ENCODE results near the gene B4GALT5. TPM values are rescaled to one million over a fixed set of nuclear protein-coding genes. Genes with fewer than 3 reads are reported as not detected.
A peak's percentile ranks its signal among the peaks of the same experiment; 100 is the strongest.

B4GALT5 gene
- polyA plus RNA-seq, 1 experiment, result 26.7 TPM

DNA sequence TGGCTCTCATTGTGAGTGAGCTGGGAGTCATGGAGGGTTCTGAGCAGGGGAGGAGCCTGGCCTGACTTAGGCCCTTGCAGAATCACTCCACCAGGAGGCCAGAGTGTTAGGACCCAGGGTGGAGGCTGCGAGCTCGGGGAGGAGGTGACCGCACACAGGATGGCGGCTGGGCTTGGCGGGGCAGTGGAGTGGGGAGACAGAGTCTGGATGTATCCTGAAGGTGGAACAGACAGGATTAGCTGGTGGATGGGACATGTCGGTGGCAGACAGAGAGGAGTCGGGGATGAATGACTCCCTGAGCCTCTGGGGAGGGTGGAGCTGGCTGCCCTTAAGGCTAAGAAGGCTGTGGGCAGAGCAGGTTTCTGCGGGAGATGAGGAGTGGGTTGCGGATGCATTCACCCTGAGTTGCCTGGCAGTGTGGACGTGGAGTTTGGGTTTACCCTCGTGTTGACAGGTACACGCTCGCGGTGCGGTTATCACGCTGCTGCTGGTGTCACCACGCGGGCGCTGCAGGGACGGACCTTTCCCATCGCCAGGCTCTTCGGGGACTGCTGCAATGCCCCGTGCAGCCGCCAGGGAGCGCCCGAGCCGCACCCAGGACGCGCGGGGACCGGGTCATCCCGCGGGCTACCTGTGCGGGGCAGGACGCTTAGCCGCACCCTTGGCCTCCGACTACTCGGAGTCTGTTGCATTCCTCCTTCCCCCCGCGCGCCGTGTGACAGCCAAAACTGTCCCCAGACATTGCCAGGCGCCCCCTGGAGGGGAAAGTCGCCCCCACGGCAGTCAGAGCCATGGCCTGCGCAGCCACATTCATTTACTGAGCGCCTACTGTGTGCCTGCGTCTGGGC lies 102.8 kb downstream of the B4GALT5 start:
- H3K36me3 ChIP-seq (ENCODE audit: control insufficient read depth, insufficient read depth, low read length), result no peaks in the 10 kb centered on the region
- peak overlapping the region; percentile 6; the same call in 1 of the 2 replicates for H3K4me3 ChIP-seq (ENCODE audit: low read depth, low read length)
- H3K27me3 ChIP-seq (ENCODE audit: control insufficient read depth, insufficient read depth, low read length), result peaks cover 4% of the 10 kb centered on the region
- no peak for DNase-seq (ENCODE audit: low read depth)
- CTCF ChIA-PET, result interaction anchor here (0.6 to 13.8 kb wide), 51 partner anchors 9 to 320 kb away, joined by 3 to 485 read pairs (median 4); partner anchors contain the start of gene SLC9A8
- TF ChIP-seq, protein P1, sequence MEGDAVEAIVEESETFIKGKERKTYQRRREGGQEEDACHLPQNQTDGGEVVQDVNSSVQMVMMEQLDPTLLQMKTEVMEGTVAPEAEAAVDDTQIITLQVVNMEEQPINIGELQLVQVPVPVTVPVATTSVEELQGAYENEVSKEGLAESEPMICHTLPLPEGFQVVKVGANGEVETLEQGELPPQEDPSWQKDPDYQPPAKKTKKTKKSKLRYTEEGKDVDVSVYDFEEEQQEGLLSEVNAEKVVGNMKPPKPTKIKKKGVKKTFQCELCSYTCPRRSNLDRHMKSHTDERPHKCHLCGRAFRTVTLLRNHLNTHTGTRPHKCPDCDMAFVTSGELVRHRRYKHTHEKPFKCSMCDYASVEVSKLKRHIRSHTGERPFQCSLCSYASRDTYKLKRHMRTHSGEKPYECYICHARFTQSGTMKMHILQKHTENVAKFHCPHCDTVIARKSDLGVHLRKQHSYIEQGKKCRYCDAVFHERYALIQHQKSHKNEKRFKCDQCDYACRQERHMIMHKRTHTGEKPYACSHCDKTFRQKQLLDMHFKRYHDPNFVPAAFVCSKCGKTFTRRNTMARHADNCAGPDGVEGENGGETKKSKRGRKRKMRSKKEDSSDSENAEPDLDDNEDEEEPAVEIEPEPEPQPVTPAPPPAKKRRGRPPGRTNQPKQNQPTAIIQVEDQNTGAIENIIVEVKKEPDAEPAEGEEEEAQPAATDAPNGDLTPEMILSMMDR (IDR thresholded peaks at IDR 0.05; ENCODE audit: insufficient read depth, low read depth, low read length), result peak; percentile 99
- POLR2A ChIA-PET, result no interaction called here

DNA sequence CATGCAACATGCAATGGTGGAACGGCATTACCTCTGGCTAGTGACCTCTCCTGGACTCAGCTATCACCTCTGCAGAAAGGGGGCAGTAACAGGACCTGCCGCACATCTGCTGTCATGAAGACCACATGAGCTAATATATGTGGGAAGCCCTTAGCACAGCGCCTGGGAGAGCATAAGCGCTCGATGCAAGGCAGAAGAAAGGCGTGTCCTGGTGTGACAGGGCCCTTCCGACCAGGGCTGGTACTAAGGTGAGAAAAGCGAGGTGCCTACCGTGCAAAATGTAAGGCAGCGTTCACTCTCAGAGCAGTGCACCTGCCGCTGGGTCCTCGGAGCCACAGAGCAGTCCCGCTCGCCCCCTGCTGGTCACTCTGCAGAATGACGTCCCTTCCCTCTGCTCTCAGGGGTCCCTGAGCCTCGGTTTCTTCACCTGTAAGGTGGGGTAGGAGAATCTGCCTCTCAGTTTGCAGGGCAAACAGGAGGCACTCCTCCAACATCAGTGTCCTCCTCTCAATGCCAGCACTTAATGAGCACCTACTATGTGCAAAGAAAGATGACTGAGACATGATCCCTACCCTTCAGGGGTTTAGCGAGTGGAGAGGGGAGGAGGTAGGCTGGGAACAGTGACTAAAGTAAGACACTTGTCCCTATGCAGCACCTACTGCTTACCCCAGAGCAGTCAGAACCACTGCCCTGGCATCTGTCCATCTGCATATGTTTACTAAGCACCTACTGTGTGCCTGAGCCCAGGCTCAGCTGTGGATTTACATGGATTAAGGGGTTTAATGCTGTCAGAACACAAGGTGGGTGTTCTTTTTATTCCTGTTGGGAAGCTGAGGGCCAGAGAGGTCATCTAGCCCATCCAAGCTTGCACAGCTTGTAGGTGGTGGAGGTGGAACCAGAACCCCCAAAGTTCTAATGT lies 104.7 kb downstream of the B4GALT5 start:
- TF ChIP-seq, protein P1 (IDR thresholded peaks at IDR 0.05; ENCODE audit: insufficient read depth, low read depth, low read length), result peak; percentile 95
- CTCF ChIA-PET, result interaction anchor here (0.6 to 13.8 kb wide), 46 partner anchors 9 to 326 kb away, joined by 3 to 485 read pairs (median 4); no protein-coding TSS in a partner anchor
- POLR2A ChIA-PET, result interaction anchor here (1.1 kb wide), 1 partner anchor 67 kb away, joined by 3 read pairs; no protein-coding TSS in a partner anchor
- no peaks in the 10 kb centered on the region for H3K36me3 ChIP-seq (ENCODE audit: control insufficient read depth, insufficient read depth, low read length)
- no peak overlapping the region for H3K4me3 ChIP-seq (ENCODE audit: low read depth, low read length)
- peaks cover 4% of the 10 kb centered on the region for H3K27me3 ChIP-seq (ENCODE audit: control insufficient read depth, insufficient read depth, low read length)
- no peak for DNase-seq (ENCODE audit: low read depth)

DNA sequence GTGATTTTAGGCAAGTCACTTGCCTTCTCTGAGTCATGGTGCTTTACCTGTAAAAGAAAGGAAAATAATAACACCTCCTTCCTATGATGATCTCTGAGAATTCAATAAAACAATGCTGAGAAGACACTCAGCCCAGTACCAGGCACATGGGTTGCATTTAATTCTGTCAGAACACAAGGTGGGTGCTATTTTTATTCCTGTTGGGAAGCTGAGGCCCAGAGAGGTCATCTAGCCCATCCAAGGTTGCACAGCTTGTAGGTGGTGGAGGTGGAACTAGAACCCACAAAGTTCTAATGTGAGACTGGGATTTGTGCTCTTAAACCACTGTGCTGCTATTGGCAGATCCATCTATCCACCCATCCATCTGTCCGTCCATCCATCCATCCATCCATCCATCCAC lies 106.1 kb downstream of the B4GALT5 start:
- CTCF ChIA-PET, result interaction anchor here (0.9 to 13.8 kb wide), 16 partner anchors 12 to 287 kb away, joined by 3 to 485 read pairs (median 6); no protein-coding TSS in a partner anchor
- TF ChIP-seq, protein P1 (IDR thresholded peaks at IDR 0.05; ENCODE audit: insufficient read depth, low read depth, low read length), result no peak
- POLR2A ChIA-PET, result no interaction called here
- Histone ChIP-seq H3K4me3 (ENCODE audit: low read depth, low read length) (no peak overlapping the region), H3K36me3 (ENCODE audit: control insufficient read depth, insufficient read depth, low read length) (no peaks in the 10 kb centered on the region), H3K27me3 (ENCODE audit: control insufficient read depth, insufficient read depth, low read length) (peaks cover 4% of the 10 kb centered on the region)
- no peak for DNase-seq (ENCODE audit: low read depth)

DNA sequence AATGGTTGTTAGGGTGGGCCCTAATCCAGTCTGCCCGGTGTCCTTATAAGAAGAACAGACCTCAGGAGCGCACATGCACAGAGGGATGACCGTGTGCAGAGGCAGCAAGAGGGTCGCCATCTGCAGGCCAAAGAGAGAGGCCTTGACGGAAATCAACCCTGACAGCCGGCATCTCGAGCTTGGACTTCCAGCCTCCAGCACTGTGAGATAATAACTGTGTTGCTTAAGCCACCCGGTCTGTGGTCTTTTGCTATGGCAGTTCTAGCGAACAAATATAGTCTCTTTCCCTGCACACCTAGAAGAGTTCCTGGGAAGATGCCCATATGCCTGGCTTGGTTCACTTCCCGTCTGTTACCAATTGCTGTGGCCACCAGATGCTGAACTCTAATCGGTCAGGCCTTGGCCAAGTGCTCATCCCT lies 110.5 kb downstream of the B4GALT5 start:
- no peaks in the 10 kb centered on the region for H3K36me3 ChIP-seq (ENCODE audit: control insufficient read depth, insufficient read depth, low read length)
- DNase-seq (ENCODE audit: low read depth), result peak; percentile 84
- no peak overlapping the region for H3K4me3 ChIP-seq (ENCODE audit: low read depth, low read length)
- ChIA-PET CTCF (interaction anchor here (0.6 to 13.8 kb wide), 6 partner anchors 9 to 429 kb away, joined by 3 to 485 read pairs (median 3); no protein-coding TSS in a partner anchor), POLR2A (interaction anchor here (0.5 kb wide), 1 partner anchor 15 kb away, joined by 4 read pairs; no protein-coding TSS in a partner anchor)
- 0 out of 2 replicates have a peak, but pooled peaks cover 2% of the 10 kb centered on the region for H3K27me3 ChIP-seq (ENCODE audit: control insufficient read depth, insufficient read depth, low read length)
- TF ChIP-seq, protein P1 (IDR thresholded peaks at IDR 0.05; ENCODE audit: insufficient read depth, low read depth, low read length), result peak; percentile 45

Measured in BJ (cell line).